Ectodermal cell (in vitro differentiated cells): Measurements from ENCODE around the gene SGPP2.
A peak's percentile ranks its signal among the peaks of the same experiment; 100 is the strongest.

Experiments
- H3K27ac ChIP-seq: 2 replicates; pipeline ENCODE4 v1.7.0; 2013; ENCODE audit warnings: mild to moderate bottlenecking, low read depth, low read length; ENCODE audit not compliant: insufficient read depth, poor library complexity, severe bottlenecking
- H3K27me3 ChIP-seq: 2 replicates; pipeline ENCODE4 v1.7.0; 2013; ENCODE audit warnings: mild to moderate bottlenecking, low read length; ENCODE audit not compliant: insufficient read depth, control insufficient read depth, poor library complexity, severe bottlenecking
- H3K36me3 ChIP-seq: one replicate; pipeline ENCODE4 v1.7.0; 2013; ENCODE audit warnings: low read length; ENCODE audit not compliant: control insufficient read depth, insufficient read depth
- H3K4me1 ChIP-seq: one replicate; pipeline ENCODE4 v1.7.0; 2013; ENCODE audit warnings: low read length; ENCODE audit not compliant: control insufficient read depth, insufficient read depth
- H3K4me3 ChIP-seq: 2 replicates; pipeline ENCODE4 v1.7.0; 2013; ENCODE audit warnings: low read depth, low read length, control low read depth; ENCODE audit not compliant: insufficient read depth
- H3K9me3 ChIP-seq: 2 replicates; pipeline ENCODE4 v1.7.0; 2013; ENCODE audit warnings: mild to moderate bottlenecking, low read length, moderate library complexity; ENCODE audit not compliant: control insufficient read depth
- WGBS, 2 experiments: methylation state at CpG; one replicate each; pipeline ENCODE4 v1.1.7; 2013; ENCODE audit warnings: missing lambda C conversion rate in 2 of 2; 5-methylcytosine and 5-hydroxymethylcytosine counted together

SGPP2 gene

GRCh38 chr2:222548992-222549391 lies 124.6 kb downstream of the SGPP2 start:
- H3K27ac ChIP-seq, result peak overlapping the region; percentile 53
- H3K4me3 ChIP-seq, result no peak overlapping the region
- no peaks in the 10 kb centered on the region for H3K36me3 ChIP-seq
- 26 to 33% methylated on average over 3 of the region's 3 CpGs for whole genome bisulfite sequencing, 2 experiments
- H3K9me3 ChIP-seq, result no peaks in the 10 kb centered on the region
- H3K4me1 ChIP-seq, result peaks cover 35% of the 10 kb centered on the region
- H3K27me3 ChIP-seq, result no peaks in the 10 kb centered on the region

DNA sequence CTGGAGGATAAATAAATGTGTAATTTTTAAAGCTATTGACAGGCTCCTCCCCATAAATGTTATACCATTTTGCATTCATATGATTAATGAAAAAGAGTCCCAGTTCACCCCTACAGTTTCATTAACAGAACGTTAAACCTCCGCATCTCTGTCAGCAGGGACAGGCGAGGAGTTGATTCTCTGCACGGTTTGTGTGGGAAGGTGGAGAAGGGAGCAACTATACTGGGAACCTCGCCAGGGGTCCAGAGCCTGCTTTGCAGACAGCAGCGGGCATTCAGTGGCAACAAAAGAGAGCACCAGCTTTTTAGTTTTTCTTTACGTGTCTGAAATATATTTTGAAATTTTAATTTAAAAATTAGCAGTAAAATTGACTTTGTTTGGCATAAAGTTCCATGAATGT lies 130.2 kb downstream of the SGPP2 start:
- Histone ChIP-seq H3K36me3 (no peaks in the 10 kb centered on the region), H3K27me3 (no peaks in the 10 kb centered on the region), H3K4me1 (peaks cover 21% of the 10 kb centered on the region), H3K27ac (no peak overlapping the region), H3K4me3 (no peak overlapping the region), H3K9me3 (no peaks in the 10 kb centered on the region)
- 51 to 54% methylated on average over 6 to 7 of the region's 7 CpGs for WGBS, 2 experiments

- Histone ChIP-seq H3K4me1 (peaks cover 6% of the 10 kb centered on the region), H3K36me3 (no peaks in the 10 kb centered on the region), H3K27ac (no peak overlapping the region), H3K27me3 (no peaks in the 10 kb centered on the region), H3K9me3 (no peaks in the 10 kb centered on the region), H3K4me3 (no peak overlapping the region)
- 89 to 94% methylated on average over 4 of the region's 4 CpGs for WGBS, 2 experiments
These were observed 136.8 kb downstream of the SGPP2 start for GRCh38 chr2:222561151-222561550.

- WGBS, 2 experiments, result 65 to 66% methylated on average over 6 of the region's 6 CpGs
- Histone ChIP-seq H3K27ac (no peak overlapping the region), H3K4me1 (peaks cover 6% of the 10 kb centered on the region)
These were observed 137.7 kb downstream of the SGPP2 start for GRCh38 chr2:222561817-222562645.

DNA sequence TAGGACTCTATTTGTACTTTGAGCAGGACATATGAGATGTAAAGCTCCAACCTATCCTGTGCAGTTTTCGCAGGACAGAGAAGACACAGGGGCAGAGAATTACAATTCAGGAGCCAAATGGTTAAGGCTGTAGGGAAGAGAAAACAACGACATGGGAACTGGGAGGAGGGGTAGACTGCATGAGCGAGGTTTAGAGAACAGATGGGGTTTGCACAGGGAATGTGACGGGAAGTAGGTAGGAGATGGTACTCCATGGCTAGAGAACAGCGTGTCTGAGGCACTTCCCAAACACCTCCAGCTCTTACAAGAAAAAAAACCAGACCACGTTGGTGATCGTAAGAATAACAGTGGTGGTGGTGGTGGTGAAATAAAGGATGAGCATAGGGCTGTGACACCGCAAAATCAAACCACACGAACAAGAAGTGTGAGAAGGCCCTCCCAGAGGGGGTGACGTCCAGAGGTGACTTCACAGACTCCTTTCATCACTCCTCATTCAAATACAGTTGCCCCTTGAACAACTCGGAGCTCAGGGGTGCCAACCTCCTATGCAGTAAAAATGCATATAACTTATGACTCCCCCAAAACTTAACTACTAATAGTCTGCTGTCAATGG lies 138.9 kb downstream of the SGPP2 start:
- Histone ChIP-seq H3K9me3 (no peaks in the 10 kb centered on the region), H3K27me3 (no peaks in the 10 kb centered on the region), H3K4me3 (no peak overlapping the region), H3K36me3 (no peaks in the 10 kb centered on the region), H3K4me1 (peaks cover 6% of the 10 kb centered on the region), H3K27ac (no peak overlapping the region)
- WGBS, 2 experiments, result 73% methylated on average over 9 to 11 of the region's 11 CpGs

More at GRCh38 chr2:222561817-222562645, 137.7 kb downstream of the SGPP2 start:
- Histone ChIP-seq H3K4me3 (no peak overlapping the region), H3K9me3 (no peaks in the 10 kb centered on the region), H3K36me3 (no peaks in the 10 kb centered on the region), H3K27me3 (no peaks in the 10 kb centered on the region)

DNA sequence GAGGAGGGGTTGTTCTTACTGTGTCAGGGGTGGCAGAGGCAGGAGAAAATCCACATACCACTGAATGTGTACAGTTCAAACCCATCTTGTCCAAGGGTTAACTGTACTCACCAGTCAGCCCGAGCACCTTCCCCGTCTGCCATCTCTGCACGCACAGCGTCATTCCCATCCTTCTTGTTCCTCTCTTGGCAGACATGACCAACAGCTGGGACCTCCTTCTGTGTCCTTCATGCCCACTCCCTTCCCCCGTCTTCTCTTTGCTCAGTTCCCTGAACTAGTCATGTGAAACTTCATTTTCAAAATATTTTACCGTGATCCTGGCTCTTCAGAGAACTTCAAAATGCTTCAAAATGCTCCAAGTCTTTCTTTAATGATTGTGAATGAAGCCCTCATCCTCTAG lies 139.6 kb downstream of the SGPP2 start:
- no peak overlapping the region for H3K27ac ChIP-seq
- H3K4me3 ChIP-seq, result no peak overlapping the region
- no peaks in the 10 kb centered on the region for H3K36me3 ChIP-seq
- WGBS, 2 experiments, result 93 to 96% methylated on average over 6 of the region's 6 CpGs
- no peaks in the 10 kb centered on the region for H3K27me3 ChIP-seq
- H3K4me1 ChIP-seq, result peaks cover 7% of the 10 kb centered on the region
- H3K9me3 ChIP-seq, result no peaks in the 10 kb centered on the region

DNA sequence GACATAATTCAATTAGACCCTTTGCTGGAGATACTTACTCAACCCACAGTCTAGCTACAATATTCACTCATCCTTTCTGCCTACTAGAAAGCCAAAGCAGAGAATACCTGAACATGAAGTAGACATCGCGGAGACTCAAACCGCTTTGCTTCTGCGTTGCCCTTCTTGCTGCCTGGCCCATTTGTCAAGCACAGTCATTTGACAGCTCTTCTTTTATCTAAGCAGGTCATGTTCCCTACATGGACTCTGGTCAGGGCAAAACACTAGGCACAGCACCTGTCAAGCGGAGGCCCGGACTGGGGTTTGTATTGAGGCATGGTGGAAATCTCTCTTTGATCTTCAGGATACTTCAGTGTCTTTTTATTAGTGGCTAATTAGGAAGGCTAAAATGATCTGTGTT lies 141.9 kb downstream of the SGPP2 start:
- H3K4me1 ChIP-seq, result peaks cover 10% of the 10 kb centered on the region
- no peaks in the 10 kb centered on the region for H3K9me3 ChIP-seq
- no peaks in the 10 kb centered on the region for H3K27me3 ChIP-seq
- H3K36me3 ChIP-seq, result no peaks in the 10 kb centered on the region
- no peak overlapping the region for H3K27ac ChIP-seq
- 95 to 97% methylated on average over 6 of the region's 6 CpGs for WGBS, 2 experiments
- H3K4me3 ChIP-seq, result no peak overlapping the region

DNA sequence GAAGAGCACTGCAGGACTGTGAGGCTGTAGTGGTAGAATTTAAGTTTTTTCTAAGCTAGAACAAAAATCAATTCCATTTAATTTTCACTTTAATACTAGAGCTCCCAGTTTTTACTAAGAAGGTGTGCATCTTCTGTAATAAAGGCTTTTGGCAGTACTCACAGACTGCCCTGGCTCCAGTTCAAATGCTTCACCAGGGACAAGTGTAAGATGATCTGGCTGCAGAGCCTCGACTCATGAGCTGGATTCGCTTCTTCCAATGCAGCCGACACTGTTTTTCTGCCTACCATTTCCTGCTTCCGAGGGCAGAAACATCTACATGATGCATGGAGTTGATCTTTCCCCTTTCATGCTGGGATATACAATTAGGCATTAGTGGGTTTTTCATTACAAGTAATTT lies 144.5 kb downstream of the SGPP2 start:
- Histone ChIP-seq H3K27me3 (no peaks in the 10 kb centered on the region), H3K4me1 (peaks cover 11% of the 10 kb centered on the region), H3K9me3 (no peaks in the 10 kb centered on the region), H3K27ac (no peak overlapping the region), H3K4me3 (no peak overlapping the region), H3K36me3 (no peaks in the 10 kb centered on the region)
- WGBS, 2 experiments, result 84 to 90% methylated on average over 4 of the region's 4 CpGs

- no peaks in the 10 kb centered on the region for H3K36me3 ChIP-seq
- H3K4me3 ChIP-seq, result no peak overlapping the region
- no peak overlapping the region for H3K27ac ChIP-seq
- 100% methylated on average over 1 of the region's 1 CpG for WGBS, 2 experiments
- peaks cover 15% of the 10 kb centered on the region for H3K4me1 ChIP-seq
- no peaks in the 10 kb centered on the region for H3K9me3 ChIP-seq
- no peaks in the 10 kb centered on the region for H3K27me3 ChIP-seq
These were observed 145.5 kb downstream of the SGPP2 start for GRCh38 chr2:222569826-222570225.

DNA sequence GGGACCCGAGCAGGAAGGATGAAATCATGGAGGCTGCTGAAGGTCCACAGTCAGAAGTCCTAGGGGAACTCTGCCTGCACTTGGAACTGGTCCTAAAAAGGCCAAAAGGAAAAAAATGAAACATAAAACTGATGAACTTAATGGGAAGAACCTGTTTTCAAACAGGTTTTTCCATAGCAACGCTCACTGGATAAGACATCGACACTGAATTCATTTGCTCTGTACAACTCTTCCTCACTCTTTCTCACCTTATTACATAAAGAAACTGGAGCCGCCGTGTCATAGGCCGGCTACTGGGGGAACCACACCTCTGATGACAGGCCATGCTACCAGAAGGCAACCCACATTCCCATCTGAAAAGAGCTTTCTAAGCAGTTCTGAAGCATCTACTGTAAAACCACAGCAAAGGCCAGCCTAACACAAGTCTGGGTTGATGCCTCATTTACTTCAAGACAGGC lies 147.9 kb downstream of the SGPP2 start:
- Histone ChIP-seq H3K9me3 (no peaks in the 10 kb centered on the region), H3K36me3 (no peaks in the 10 kb centered on the region), H3K27me3 (no peaks in the 10 kb centered on the region), H3K4me3 (no peak overlapping the region), H3K4me1 (peaks cover 31% of the 10 kb centered on the region), H3K27ac (no peak overlapping the region)
- WGBS, 2 experiments, result 95 to 96% methylated on average over 6 of the region's 6 CpGs
